K562 (cell line): ENCODE measurements around the gene ORM1. TPM values are rescaled to one million over a fixed set of nuclear protein-coding genes. Genes with fewer than 3 reads are reported as not detected.

Source experiments
- ATAC-seq: fragments of 200-7000 bp; cut with Tn5 transposase; 3 replicates; pipeline ENCODE4 v1.9.1; 2020; ENCODE audit warnings: moderate library complexity
- BruUV-seq: library from RNA; stranded (reverse); fragments of 400-500 nt; replicated peaks from 2 replicates; lab custom pipeline; 2021; lab: Mats Ljungman, UMichigan
- CTCF ChIA-PET: fragments of 300-600 bp; formaldehyde crosslinking; extraction: SDS; loops from one replicate; lab custom pipeline; 2021; ENCODE audit warnings: low intra/inter-chr PET ratio; lab: Yijun Ruan, JAX
- POLR2A ChIA-PET: fragments of 300-600, 350-650 bp; sonication (Branson Sonifier 250); formaldehyde crosslinking; extraction: SDS; loops from one replicate; lab custom pipeline; 2021; ENCODE audit warnings: antibody characterized with exemption, inconsistent platforms; lab: Yijun Ruan, JAX
- DNase-seq, 4 experiments: peaks; one replicate each; pipeline versions ENCODE4 v3.0.0 to v3.0.0-alpha.2; 2011 to 2018; ENCODE audit warnings: low spot score in 3 of 4, mixed read lengths in 3 of 4; ENCODE audit errors: extremely low read depth in 1 of 4
- FAIRE-seq: peaks from 2 replicates; lab custom pipeline; 2011; peaks lifted over from hg19 to GRCh38; lab: Jason Lieb, UNC
- H2AFZ ChIP-seq: 2 replicates; pipeline ENCODE4 v1.6.0; 2011; ENCODE audit warnings: low read depth, low read length, control low read depth, inconsistent platforms
- H3K27ac ChIP-seq: fragments of 200-600 bp; 3 replicates; pipeline ENCODE4 v1.8.0; 2011; ENCODE audit warnings: low read depth, mild to moderate bottlenecking, control low read depth, inconsistent platforms, low read length, moderate library complexity, mixed read lengths; ENCODE audit errors: extremely low read depth
- H3K27me3 ChIP-seq, 2 experiments: fragments of 300-600 bp in 1 of 2; 2 replicates in 1 of 2; 3 replicates in 1 of 2; pipeline versions ENCODE4 v1.6.0 to v1.8.0; 2011; ENCODE audit warnings: inconsistent platforms in 2 of 2, low read length in 2 of 2, mild to moderate bottlenecking in 1 of 2, mixed read lengths in 1 of 2, moderate library complexity in 1 of 2; ENCODE audit not compliant: control insufficient read depth in 2 of 2, insufficient read depth in 2 of 2
- H3K36me3 ChIP-seq: fragments of 300-600 bp; 3 replicates; pipeline ENCODE4 v1.8.0; 2011; ENCODE audit warnings: mild to moderate bottlenecking, low read length, inconsistent platforms; ENCODE audit not compliant: control insufficient read depth, insufficient read depth
- H3K4me1 ChIP-seq, 2 experiments: fragments of 200-600 bp in 1 of 2; replicated peaks in 1 of 2; 2 replicates in 1 of 2; 3 replicates in 1 of 2; pipeline versions ENCODE4 v1.5.1 to v1.8.0; 2011; ENCODE audit warnings: inconsistent platforms in 2 of 2, low read length in 2 of 2, mild to moderate bottlenecking in 1 of 2, mixed read lengths in 1 of 2, moderate library complexity in 1 of 2; ENCODE audit not compliant: control insufficient read depth in 2 of 2, insufficient read depth in 2 of 2
- H3K4me2 ChIP-seq: 2 replicates; pipeline ENCODE4 v1.6.1; 2011; ENCODE audit warnings: low read length, control low read depth, inconsistent platforms, mixed read lengths; ENCODE audit not compliant: insufficient read depth
- H3K4me3 ChIP-seq: fragments of 200-600 bp; sonication (generic), shearing (Covaris generic); 2 replicates; pipeline ENCODE4 v1.5.1; 2016; ENCODE audit warnings: control low read depth, inconsistent platforms
- H3K79me2 ChIP-seq: fragments of 200-600 bp; 3 replicates; pipeline ENCODE4 v1.8.0; 2011; ENCODE audit warnings: low read length, inconsistent platforms; ENCODE audit not compliant: control insufficient read depth, insufficient read depth
- H3K9ac ChIP-seq, 2 experiments: 2 replicates each; pipeline versions ENCODE4 v1.6.0 to v1.6.1; 2011; ENCODE audit warnings: low read depth in 2 of 2, low read length in 2 of 2, control low read depth in 1 of 2, inconsistent platforms in 1 of 2, mild to moderate bottlenecking in 1 of 2, mixed read lengths in 1 of 2; ENCODE audit not compliant: insufficient read depth in 1 of 2
- H3K9me1 ChIP-seq: one replicate; pipeline ENCODE4 v1.6.0; 2011; ENCODE audit warnings: inconsistent platforms, mild to moderate bottlenecking, low read length, moderate library complexity; ENCODE audit not compliant: control insufficient read depth, insufficient read depth
- H3K9me3 ChIP-seq: replicated peaks from 2 replicates; pipeline ENCODE4 v1.5.1; 2011; ENCODE audit warnings: low read depth, low read length, inconsistent platforms; ENCODE audit not compliant: control insufficient read depth, insufficient read depth
- H4K20me1 ChIP-seq: replicated peaks from 2 replicates; pipeline ENCODE4 v1.6.1; 2011; ENCODE audit warnings: low read length, inconsistent platforms, mixed read lengths; ENCODE audit not compliant: control insufficient read depth, insufficient read depth
- KAT8 ChIP-seq: fragments of 450-650 bp; IDR thresholded peaks from 2 replicates; pipeline ENCODE4 v1.6.1; 2016; ENCODE audit warnings: low read depth, mild to moderate bottlenecking
- NUFIP1 ChIP-seq: fragments of 450-650 bp; IDR thresholded peaks from 2 replicates; pipeline ENCODE4 v1.6.1; 2018; ENCODE audit not compliant: partially characterized antibody
- POLR2A ChIP-seq: fragments of 450-650 bp; conservative IDR thresholded peaks from 2 replicates; pipeline ENCODE4 v1.6.1; 2016
- POLR3A ChIP-seq: IDR thresholded peaks from 2 replicates; pipeline ENCODE4 v1.6.1; 2011; ENCODE audit warnings: borderline replicate concordance, mild to moderate bottlenecking, moderate library complexity; ENCODE audit not compliant: insufficient read length, insufficient read depth; ENCODE audit errors: extremely low read depth
- SLC30A9 ChIP-seq: fragments of 250-450 bp; sonication (Bioruptor Pico); IDR thresholded peaks from 2 replicates; pipeline ENCODE4 v1.8.0; 2022; ENCODE audit warnings: mild to moderate bottlenecking, moderate library complexity
- TARDBP ChIP-seq: fragments of 450-650 bp; IDR thresholded peaks from 2 replicates; pipeline ENCODE4 v1.6.1; 2016
- U2AF1 ChIP-seq: fragments of 200-400 bp; formaldehyde crosslinking; optimal IDR thresholded peaks from 2 replicates; pipeline ENCODE3; 2017; ENCODE audit warnings: mild to moderate bottlenecking, low read depth, low read length, moderate library complexity
- YY1 ChIP-seq, 3 experiments: IDR thresholded peaks; 2 replicates each; pipeline ENCODE4 v1.6.1; 2011; ENCODE audit warnings: low read length in 2 of 3, mild to moderate bottlenecking in 2 of 3, moderate library complexity in 2 of 3, borderline replicate concordance in 1 of 3, control low read depth in 1 of 3, low read depth in 1 of 3; ENCODE audit not compliant: insufficient read depth in 3 of 3, insufficient replicate concordance in 2 of 3, control insufficient read depth in 1 of 3, insufficient read length in 1 of 3; ENCODE audit errors: extremely low read depth in 1 of 3
- ZNF175 ChIP-seq: fragments of 200-800 bp; sonication (Bioruptor generic); IDR thresholded peaks from 2 replicates; pipeline ENCODE4 v1.6.1; 2016; ENCODE audit warnings: low read depth, mild to moderate bottlenecking, missing genetic modification characterization, missing compliant biosample characterization
- ZNF444 ChIP-seq: fragments of 250-450 bp; sonication (Bioruptor Pico); IDR thresholded peaks from 2 replicates; pipeline ENCODE4 v1.4.0; 2020; ENCODE audit warnings: mild to moderate bottlenecking, moderate library complexity
- WGBS: fragments of 100-300 bp; shearing (Covaris generic); methylation state at CpG from one replicate; pipeline ENCODE4 v1.1.6; 2016; ENCODE audit warnings: low coverage, mixed read lengths; ENCODE audit not compliant: insufficient coverage; ENCODE audit errors: missing lambda C conversion rate; 5-methylcytosine and 5-hydroxymethylcytosine counted together
- in situ Hi-C: fragments of 300-500 bp; cut with MboI; formaldehyde crosslinking; loops from 4 replicates; pipeline ENCODE4 v1.15.0; 2018; ENCODE audit warnings: inconsistent platforms, mixed read lengths
- intact Hi-C: fragments of 100-400 bp; cut with micrococcal nuclease; formaldehyde crosslinking; loops from 2 replicates; pipeline ENCODE4 v1.14.2; 2022
- polyA plus RNA-seq, 8 experiments: library from polyadenylated mRNA; depleted of rRNA in 4 of 8; stranded (reverse) in 5 of 8; unstranded in 3 of 8; fragments of >200 nt; fragmentation: Nextera tagmentation in 2 of 8; fragmentation: Illumina TruSeq in 1 of 8; extraction: Ambion mirVana in 2 of 8; extraction: Trizol in 1 of 8; gene quantifications; 2 replicates each; pipeline versions ENCODE4 v1.2.1 to v1.2.3, GENCODE V29; 2011 to 2014; ENCODE audit warnings: inconsistent platforms in 1 of 8, missing spikeins in 1 of 8
- total RNA-seq, 7 experiments: library from RNA; depleted of rRNA in 6 of 7; stranded (reverse); fragments of >200 nt in 6 of 7; fragmentation: Illumina TruSeq in 2 of 7; extraction: Trizol in 2 of 7; gene quantifications; 2 replicates each; pipeline versions ENCODE4 v1.2.1 to v1.2.3, GENCODE V29; 2011 to 2021; ENCODE audit warnings: low replicate concordance in 1 of 7
- TF ChIP-seq, protein P1 (sequence below), 2 experiments: IDR thresholded peaks; 2 replicates each; pipeline ENCODE4 v1.6.1; 2011; ENCODE audit warnings: borderline replicate concordance in 1 of 2, control low read depth in 1 of 2, low read depth in 1 of 2, low read length in 1 of 2, mild to moderate bottlenecking in 1 of 2, mixed read lengths in 1 of 2, moderate library complexity in 1 of 2; ENCODE audit not compliant: insufficient read depth in 1 of 2, insufficient read length in 1 of 2, poor library complexity in 1 of 2, severe bottlenecking in 1 of 2; ENCODE audit errors: extremely low read depth in 1 of 2
- TF ChIP-seq, protein P2 (sequence below): sonication (generic); formaldehyde crosslinking; IDR thresholded peaks from 2 replicates; pipeline ENCODE4 v1.9.0; 2022; ENCODE audit warnings: mild to moderate bottlenecking, missing genetic modification reagents
- TF ChIP-seq, protein P3 (sequence below): sonication (generic); formaldehyde crosslinking; IDR thresholded peaks from 2 replicates; pipeline ENCODE4 v1.8.1; 2022; ENCODE audit warnings: missing genetic modification reagents
- TF ChIP-seq, protein P4 (sequence below): sonication (generic); formaldehyde crosslinking; IDR thresholded peaks from 2 replicates; pipeline ENCODE4 v1.8.1; 2023; ENCODE audit warnings: missing genetic modification reagents, mild to moderate bottlenecking, borderline replicate concordance

Gene ORM1
- total and polyA plus RNA-seq, 9 of the 15 experiments (the other 6 are each of a cell fraction or from before 2014, with no cell fraction given), result 2.9 TPM; not detected in 8

DNA sequence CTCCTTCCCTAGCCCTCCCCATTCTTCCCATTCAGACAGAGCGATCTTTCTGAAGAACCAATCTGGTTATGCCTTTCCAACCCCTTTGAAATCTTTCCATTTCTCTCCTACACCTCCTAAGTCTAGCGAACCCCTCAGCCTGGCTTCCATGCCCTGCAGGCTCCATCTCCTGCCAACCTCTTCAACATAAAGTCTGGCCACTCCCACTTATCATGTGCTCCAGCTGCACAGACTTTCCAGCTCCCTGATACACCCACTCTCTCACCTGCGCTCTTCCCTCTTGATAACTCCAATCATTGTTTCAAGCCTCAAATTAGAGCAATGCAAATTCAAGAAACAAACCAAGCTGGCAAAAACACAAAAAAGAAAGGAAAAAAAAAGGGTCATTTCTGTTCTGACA, 3.8 kb upstream of the ORM1 start:
- Histone ChIP-seq H3K36me3 (no peaks in the 10 kb centered on the region), H3K27ac (no peak overlapping the region), H3K9ac (no peak overlapping the region), H3K4me3 (no peak overlapping the region), H2AFZ (no peak overlapping the region), H3K9me1 (no peaks in the 10 kb centered on the region), H3K27me3 (peaks cover 6 to 31% of the 10 kb centered on the region in 2 experiments; a peak in 3 of 5 replicates), H3K79me2 (no peaks in the 10 kb centered on the region), H4K20me1 (no peaks in the 10 kb centered on the region), H3K9me3 (no peaks in the 10 kb centered on the region), H3K4me2 (no peak overlapping the region), H3K4me1 (no peaks in the 10 kb centered on the region; a peak in 1 of 5 replicates)
- BruUV-seq, result no TSS peak
- ChIA-PET CTCF (no interaction called here), POLR2A (no interaction called here)
- DNase-seq, result no peak
- in situ Hi-C loops, result no loop called here
- intact Hi-C loops, result no loop called here
- TF ChIP-seq NUFIP1, result no peak
- no peak for TF ChIP-seq YY1 (IDR thresholded peaks at IDR 0.05; ENCODE audit: borderline replicate concordance in 1 of 3, control insufficient read depth in 1 of 3, extremely low read depth in 1 of 3, insufficient read depth in 3 of 3, insufficient read length in 1 of 3, insufficient replicate concordance in 2 of 3, low read depth in 1 of 3, low read length in 2 of 3)
- no peak for TF ChIP-seq KAT8
- TF ChIP-seq TARDBP, result no peak
- TF ChIP-seq, protein P1, sequence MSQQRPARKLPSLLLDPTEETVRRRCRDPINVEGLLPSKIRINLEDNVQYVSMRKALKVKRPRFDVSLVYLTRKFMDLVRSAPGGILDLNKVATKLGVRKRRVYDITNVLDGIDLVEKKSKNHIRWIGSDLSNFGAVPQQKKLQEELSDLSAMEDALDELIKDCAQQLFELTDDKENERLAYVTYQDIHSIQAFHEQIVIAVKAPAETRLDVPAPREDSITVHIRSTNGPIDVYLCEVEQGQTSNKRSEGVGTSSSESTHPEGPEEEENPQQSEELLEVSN (IDR thresholded peaks at IDR 0.05; ENCODE audit: borderline replicate concordance in 1 of 2, extremely low read depth in 1 of 2, insufficient read depth in 1 of 2, insufficient read length in 1 of 2, low read depth in 1 of 2, low read length in 1 of 2, poor library complexity in 1 of 2, severe bottlenecking in 1 of 2), result no peak
- no peak for TF ChIP-seq POLR2A
- TF ChIP-seq POLR3A, result no peak
- TF ChIP-seq, protein P2, sequence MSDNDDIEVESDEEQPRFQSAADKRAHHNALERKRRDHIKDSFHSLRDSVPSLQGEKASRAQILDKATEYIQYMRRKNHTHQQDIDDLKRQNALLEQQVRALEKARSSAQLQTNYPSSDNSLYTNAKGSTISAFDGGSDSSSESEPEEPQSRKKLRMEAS (CRISPR knock-in tag), result no peak
- no peak for TF ChIP-seq ZNF175 (CRISPR knock-in tag)
- TF ChIP-seq, protein P3, sequence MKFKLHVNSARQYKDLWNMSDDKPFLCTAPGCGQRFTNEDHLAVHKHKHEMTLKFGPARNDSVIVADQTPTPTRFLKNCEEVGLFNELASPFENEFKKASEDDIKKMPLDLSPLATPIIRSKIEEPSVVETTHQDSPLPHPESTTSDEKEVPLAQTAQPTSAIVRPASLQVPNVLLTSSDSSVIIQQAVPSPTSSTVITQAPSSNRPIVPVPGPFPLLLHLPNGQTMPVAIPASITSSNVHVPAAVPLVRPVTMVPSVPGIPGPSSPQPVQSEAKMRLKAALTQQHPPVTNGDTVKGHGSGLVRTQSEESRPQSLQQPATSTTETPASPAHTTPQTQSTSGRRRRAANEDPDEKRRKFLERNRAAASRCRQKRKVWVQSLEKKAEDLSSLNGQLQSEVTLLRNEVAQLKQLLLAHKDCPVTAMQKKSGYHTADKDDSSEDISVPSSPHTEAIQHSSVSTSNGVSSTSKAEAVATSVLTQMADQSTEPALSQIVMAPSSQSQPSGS, result no peak
- TF ChIP-seq U2AF1, result no peak
- no peak for TF ChIP-seq ZNF444 (CRISPR knock-in tag)
- no peak for TF ChIP-seq SLC30A9 (CRISPR knock-in tag)
- TF ChIP-seq, protein P4, sequence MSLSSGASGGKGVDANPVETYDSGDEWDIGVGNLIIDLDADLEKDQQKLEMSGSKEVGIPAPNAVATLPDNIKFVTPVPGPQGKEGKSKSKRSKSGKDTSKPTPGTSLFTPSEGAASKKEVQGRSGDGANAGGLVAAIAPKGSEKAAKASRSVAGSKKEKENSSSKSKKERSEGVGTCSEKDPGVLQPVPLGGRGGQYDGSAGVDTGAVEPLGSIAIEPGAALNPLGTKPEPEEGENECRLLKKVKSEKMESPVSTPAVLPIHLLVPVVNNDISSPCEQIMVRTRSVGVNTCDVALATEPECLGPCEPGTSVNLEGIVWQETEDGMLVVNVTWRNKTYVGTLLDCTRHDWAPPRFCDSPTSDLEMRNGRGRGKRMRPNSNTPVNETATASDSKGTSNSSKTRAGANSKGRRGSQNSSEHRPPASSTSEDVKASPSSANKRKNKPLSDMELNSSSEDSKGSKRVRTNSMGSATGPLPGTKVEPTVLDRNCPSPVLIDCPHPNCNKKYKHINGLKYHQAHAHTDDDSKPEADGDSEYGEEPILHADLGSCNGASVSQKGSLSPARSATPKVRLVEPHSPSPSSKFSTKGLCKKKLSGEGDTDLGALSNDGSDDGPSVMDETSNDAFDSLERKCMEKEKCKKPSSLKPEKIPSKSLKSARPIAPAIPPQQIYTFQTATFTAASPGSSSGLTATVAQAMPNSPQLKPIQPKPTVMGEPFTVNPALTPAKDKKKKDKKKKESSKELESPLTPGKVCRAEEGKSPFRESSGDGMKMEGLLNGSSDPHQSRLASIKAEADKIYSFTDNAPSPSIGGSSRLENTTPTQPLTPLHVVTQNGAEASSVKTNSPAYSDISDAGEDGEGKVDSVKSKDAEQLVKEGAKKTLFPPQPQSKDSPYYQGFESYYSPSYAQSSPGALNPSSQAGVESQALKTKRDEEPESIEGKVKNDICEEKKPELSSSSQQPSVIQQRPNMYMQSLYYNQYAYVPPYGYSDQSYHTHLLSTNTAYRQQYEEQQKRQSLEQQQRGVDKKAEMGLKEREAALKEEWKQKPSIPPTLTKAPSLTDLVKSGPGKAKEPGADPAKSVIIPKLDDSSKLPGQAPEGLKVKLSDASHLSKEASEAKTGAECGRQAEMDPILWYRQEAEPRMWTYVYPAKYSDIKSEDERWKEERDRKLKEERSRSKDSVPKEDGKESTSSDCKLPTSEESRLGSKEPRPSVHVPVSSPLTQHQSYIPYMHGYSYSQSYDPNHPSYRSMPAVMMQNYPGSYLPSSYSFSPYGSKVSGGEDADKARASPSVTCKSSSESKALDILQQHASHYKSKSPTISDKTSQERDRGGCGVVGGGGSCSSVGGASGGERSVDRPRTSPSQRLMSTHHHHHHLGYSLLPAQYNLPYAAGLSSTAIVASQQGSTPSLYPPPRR (CRISPR knock-in tag), result no peak
- WGBS, result 39% methylated on average over 3 of the region's 3 CpGs
- no peak for ATAC-seq
- no peak for FAIRE-seq
